ENCODE results near the gene HPGD.

- TF ChIP-seq CTCF (IDR thresholded peaks at IDR 0.05; ENCODE audit: low read depth, low read length, poor library complexity, severe bottlenecking) (no peak), EZH2phosphoT487 (IDR thresholded peaks at IDR 0.05; ENCODE audit: borderline replicate concordance, low read length) (no peak)
These were observed 64.8 kb downstream of the HPGD start for GRCh38 chr4:174457468-174457867.
